ENCODE measurements around the gene PRRT1. TPM values are rescaled to one million over a fixed set of nuclear protein-coding genes. Genes with fewer than 3 reads are reported as not detected.

Gene PRRT1
- total RNA-seq, 1 experiment from 2014 or later = 1.9 TPM

DNA sequence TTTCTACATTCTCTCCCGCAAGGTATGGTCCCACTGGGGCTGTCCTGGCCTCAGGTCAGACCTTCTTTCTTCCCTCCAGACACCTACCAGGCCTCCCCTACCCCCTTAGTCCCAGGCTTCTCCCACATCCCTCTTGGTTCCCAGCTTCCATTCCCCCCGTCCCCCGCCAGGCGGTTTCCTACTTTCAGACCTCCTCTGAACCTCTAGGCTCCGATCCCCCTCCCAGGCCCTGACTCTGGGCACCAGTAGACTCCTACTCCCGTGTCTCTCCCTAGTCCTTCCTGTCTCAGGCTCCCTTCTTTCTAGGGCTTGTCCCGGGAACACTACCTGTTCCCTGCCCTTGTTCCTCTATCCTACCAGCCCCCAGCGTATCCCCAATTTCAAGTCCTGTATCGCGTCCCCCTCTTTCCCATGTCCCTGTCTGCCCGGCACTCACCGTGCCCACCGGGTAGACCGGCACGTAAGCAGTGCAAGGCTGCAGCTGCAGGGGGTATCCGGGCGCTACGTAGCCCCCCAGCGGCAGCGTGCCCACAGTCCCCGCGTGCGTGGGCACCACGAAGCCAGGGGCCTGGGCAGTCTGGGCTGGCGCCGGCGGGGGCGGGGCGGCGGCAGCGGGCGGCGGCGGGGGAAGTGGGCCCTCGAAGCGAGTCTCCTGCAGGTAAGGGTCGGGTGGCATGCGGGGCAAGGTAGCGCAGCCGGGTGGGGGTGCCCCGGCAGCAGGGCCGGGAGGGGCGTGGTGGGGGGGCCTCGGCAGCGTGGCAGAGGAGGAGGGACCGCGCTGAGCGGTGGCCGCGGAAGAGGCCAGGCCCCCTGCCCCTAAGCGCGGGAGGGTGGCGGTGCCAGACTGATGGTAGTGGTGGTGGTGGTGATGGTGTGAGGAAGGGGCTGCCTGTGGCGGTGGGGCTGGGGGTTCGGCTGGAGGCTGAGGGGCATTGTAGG is 1.5 kb downstream of the PRRT1 start:
- Mint-ChIP-seq H3K27me3 (ENCODE audit: low read depth) (peaks cover 4% of the 10 kb centered on the region), H3K4me3 (peak overlapping the region in 1 of 2 experiments; percentile 98; a peak in 3 of 5 replicates), H3K9me3 (no peaks in the 10 kb centered on the region; a peak in 1 of 5 replicates), H3K4me1 (peaks cover 46 to 69% of the 10 kb centered on the region in 2 experiments), H3K27ac (peak overlapping the region in 1 of 3 experiments; percentile 61; a peak in 3 of 7 replicates), H3K36me3 (ENCODE audit: insufficient read depth in 1 of 3, low read depth in 3 of 3) (peaks cover under 1 to 9% (median 4%) of the 10 kb centered on the region in 3 experiments; a peak in 4 of 7 replicates)
- Histone ChIP-seq H4K5ac (ENCODE audit: insufficient read length, low read depth, low read length) (no peak overlapping the region), H2BK5ac (ENCODE audit: insufficient read length, low read length) (no peak overlapping the region), H3K9me3 (ENCODE audit: control insufficient read depth, low read depth, low read length) (no peaks in the 10 kb centered on the region), H4K91ac (ENCODE audit: insufficient read length, low read depth, low read length) (no peak overlapping the region), H3K79me1 (ENCODE audit: insufficient read depth, low read depth, low read length, poor library complexity, severe bottlenecking) (no peaks in the 10 kb centered on the region), H3K4me1 (ENCODE audit: insufficient read depth, low read length) (peaks cover 9% of the 10 kb centered on the region), H2BK120ac (ENCODE audit: low read depth, low read length, poor library complexity, severe bottlenecking) (no peak overlapping the region), H3K27me3 (ENCODE audit: insufficient read depth, low read length) (no peaks in the 10 kb centered on the region; the same call in 1 of the 2 replicates), H3K23me2 (ENCODE audit: insufficient read length, low read depth, low read length, poor library complexity, severe bottlenecking) (peaks cover 41% of the 10 kb centered on the region), H3K14ac (ENCODE audit: insufficient read depth, low read length) (no peak overlapping the region), H4K20me1 (ENCODE audit: control insufficient read depth, insufficient read depth, insufficient read length) (no peaks in the 10 kb centered on the region), H3K27ac (ENCODE audit: insufficient read length, low read depth, low read length) (no peak overlapping the region), H3K18ac (ENCODE audit: insufficient read length, low read depth, low read length) (no peak overlapping the region), H3K79me2 (ENCODE audit: insufficient read depth, low read length) (no peaks in the 10 kb centered on the region), H2BK12ac (ENCODE audit: insufficient read length, low read depth, low read length) (no peak overlapping the region), H2BK15ac (ENCODE audit: low read depth, low read length) (no peak overlapping the region), H3K9ac (ENCODE audit: extremely low read depth, insufficient read length, low read length) (no peak overlapping the region), H3K4me2 (ENCODE audit: insufficient read depth, insufficient read length, low read length) (peak overlapping the region; percentile 81), H2AK5ac (ENCODE audit: insufficient read length, low read length) (no peak overlapping the region), H3K56ac (ENCODE audit: insufficient read length, low read depth, low read length) (no peak overlapping the region), H4K8ac (replicated peaks; ENCODE audit: insufficient read length, low read depth, low read length) (no peak overlapping the region), H3K23ac (ENCODE audit: insufficient read length, low read depth, low read length) (no peak overlapping the region), H3K4ac (ENCODE audit: low read depth, low read length) (no peak overlapping the region), H3T11ph (ENCODE audit: low read length) (no peak overlapping the region), H2BK20ac (ENCODE audit: low read depth, low read length, poor library complexity, severe bottlenecking) (no peak overlapping the region), H2AFZ (ENCODE audit: low read length) (peak overlapping the region; percentile 46)
- peak; percentile 75 for DNase-seq
- WGBS (ENCODE audit: extremely low coverage, insufficient read length, low lambda C conversion rate) = no CpG with 5 or more reads among the region's 55 CpGs
- TF ChIP-seq, protein P1, sequence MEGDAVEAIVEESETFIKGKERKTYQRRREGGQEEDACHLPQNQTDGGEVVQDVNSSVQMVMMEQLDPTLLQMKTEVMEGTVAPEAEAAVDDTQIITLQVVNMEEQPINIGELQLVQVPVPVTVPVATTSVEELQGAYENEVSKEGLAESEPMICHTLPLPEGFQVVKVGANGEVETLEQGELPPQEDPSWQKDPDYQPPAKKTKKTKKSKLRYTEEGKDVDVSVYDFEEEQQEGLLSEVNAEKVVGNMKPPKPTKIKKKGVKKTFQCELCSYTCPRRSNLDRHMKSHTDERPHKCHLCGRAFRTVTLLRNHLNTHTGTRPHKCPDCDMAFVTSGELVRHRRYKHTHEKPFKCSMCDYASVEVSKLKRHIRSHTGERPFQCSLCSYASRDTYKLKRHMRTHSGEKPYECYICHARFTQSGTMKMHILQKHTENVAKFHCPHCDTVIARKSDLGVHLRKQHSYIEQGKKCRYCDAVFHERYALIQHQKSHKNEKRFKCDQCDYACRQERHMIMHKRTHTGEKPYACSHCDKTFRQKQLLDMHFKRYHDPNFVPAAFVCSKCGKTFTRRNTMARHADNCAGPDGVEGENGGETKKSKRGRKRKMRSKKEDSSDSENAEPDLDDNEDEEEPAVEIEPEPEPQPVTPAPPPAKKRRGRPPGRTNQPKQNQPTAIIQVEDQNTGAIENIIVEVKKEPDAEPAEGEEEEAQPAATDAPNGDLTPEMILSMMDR (conservative IDR thresholded peaks at IDR 0.05) = no peak

All from H9 (cell line).